OCI-LY7 (cell line): ENCODE measurements around the gene INPP4A. TPM values are rescaled to one million over a fixed set of nuclear protein-coding genes. Genes with fewer than 3 reads are reported as not detected.
A peak's percentile ranks its signal among the peaks of the same experiment; 100 is the strongest.

ENCODE experiments used
- BruUV-seq: library from RNA; stranded (reverse); fragments of 400-500 nt; replicated peaks from 2 replicates; lab custom pipeline; 2021; lab: Mats Ljungman, UMichigan
- CTCF ChIA-PET: fragments of 300-600 bp; sonication (Branson Sonifier 250); formaldehyde crosslinking; loops from one replicate; lab custom pipeline; 2022; ENCODE audit warnings: antibody characterized with exemption; ENCODE audit not compliant: unreplicated experiment; lab: Charles Lee
- POLR2A ChIA-PET: fragments of 300-600 bp; sonication (Branson Sonifier 250); formaldehyde crosslinking; loops from one replicate; lab custom pipeline; 2022; ENCODE audit warnings: antibody characterized with exemption; lab: Charles Lee
- DNase-seq: peaks from one replicate; pipeline ENCODE4 v3.0.0-alpha.2; 2015; ENCODE audit warnings: low spot score
- H2AFZ ChIP-seq: fragments of 200-600 bp; sonication (generic), shearing (Covaris generic); 2 replicates; pipeline ENCODE4 v1.6.1; 2014; ENCODE audit warnings: mild to moderate bottlenecking, antibody characterized with exemption, low read length, moderate library complexity
- H3K27ac ChIP-seq: fragments of 200-600 bp; sonication (generic); 2 replicates; pipeline ENCODE4 v1.5.1; 2014; ENCODE audit warnings: mixed run types, low read depth, mild to moderate bottlenecking, moderate library complexity, low read length, inconsistent platforms; ENCODE audit not compliant: poor library complexity, severe bottlenecking
- H3K36me3 ChIP-seq: fragments of 200-600 bp; sonication (generic); 2 replicates; pipeline ENCODE4 v1.6.1; 2014; ENCODE audit warnings: mild to moderate bottlenecking, antibody characterized with exemption, low read length, moderate library complexity, mixed read lengths; ENCODE audit not compliant: insufficient read depth
- H3K4me1 ChIP-seq: fragments of 200-600 bp; sonication (generic); 2 replicates; pipeline ENCODE4 v1.5.1; 2014; ENCODE audit warnings: mild to moderate bottlenecking, low read length; ENCODE audit not compliant: insufficient read depth, poor library complexity, severe bottlenecking
- H3K4me2 ChIP-seq: fragments of 200-600 bp; sonication (generic); 2 replicates; pipeline ENCODE4 v1.6.1; 2014; ENCODE audit warnings: mild to moderate bottlenecking, low read length
- H3K4me3 ChIP-seq: fragments of 200-600 bp; sonication (generic); 2 replicates; pipeline ENCODE4 v1.5.1; 2014; ENCODE audit warnings: mild to moderate bottlenecking, low read depth, low read length; ENCODE audit not compliant: poor library complexity, severe bottlenecking
- H3K79me2 ChIP-seq: fragments of 200-600 bp; sonication (generic); 2 replicates; pipeline ENCODE4 v1.6.1; 2016; ENCODE audit warnings: low read depth, mild to moderate bottlenecking, low read length, moderate library complexity, mixed read lengths; ENCODE audit not compliant: insufficient read depth
- H3K9me2 ChIP-seq: fragments of 200-600 bp; sonication (generic); 2 replicates; pipeline ENCODE4 v1.6.1; 2016; ENCODE audit warnings: mild to moderate bottlenecking, low read length, mixed read lengths; ENCODE audit not compliant: insufficient read depth
- H3K9me3 ChIP-seq: fragments of 200-600 bp; sonication (generic); 2 replicates; pipeline ENCODE4 v1.6.1; 2014; ENCODE audit warnings: mild to moderate bottlenecking, mixed run types, low read length, mixed read lengths
- H4K20me1 ChIP-seq: fragments of 200-600 bp; sonication (generic); 2 replicates; pipeline ENCODE4 v1.6.1; 2014; ENCODE audit warnings: mild to moderate bottlenecking, antibody characterized with exemption, low read length, moderate library complexity, mixed read lengths; ENCODE audit not compliant: insufficient read depth
- CTCF ChIP-seq: fragments of 200-600 bp; sonication (generic); conservative IDR thresholded peaks from 2 replicates; pipeline ENCODE4 v1.5.1; 2014; ENCODE audit warnings: mild to moderate bottlenecking, antibody characterized with exemption, low read length, moderate library complexity, mixed read lengths
- EZH2phosphoT487 ChIP-seq: fragments of 200-600 bp; sonication (generic); IDR thresholded peaks from 2 replicates; pipeline ENCODE4 v1.6.1; 2018; ENCODE audit warnings: low read depth, borderline replicate concordance, mild to moderate bottlenecking, mixed run types, antibody characterized with exemption, low read length, moderate library complexity, mixed read lengths
- intact Hi-C: fragments of 100-400 bp; cut with micrococcal nuclease; formaldehyde crosslinking; loops from one replicate; pipeline ENCODE4 v1.10.0; 2022; ENCODE audit not compliant: unreplicated experiment
- total RNA-seq, 2 experiments: library from RNA; depleted of rRNA in 1 of 2; stranded (reverse); fragments of >200 nt in 1 of 2; shearing (Covaris generic) in 1 of 2; gene quantifications; 2 replicates each; pipeline ENCODE4 v1.2.3, GENCODE V29; 2014 to 2022

The INPP4A gene
- total RNA-seq, 2 experiments from 2014 or later: 28.5 to 28.6 TPM

GRCh38 chr2:98632351-98632750, 187.7 kb downstream of the INPP4A start:
- ChIA-PET CTCF (no interaction called here), POLR2A (no interaction called here)
- H2AFZ ChIP-seq: no peak overlapping the region
- H3K9me2 ChIP-seq: no peaks in the 10 kb centered on the region
- no peak overlapping the region for H3K27ac ChIP-seq
- no peaks in the 10 kb centered on the region for H4K20me1 ChIP-seq
- no peaks in the 10 kb centered on the region for H3K79me2 ChIP-seq
- DNase-seq: no peak
- peaks cover under 1% of the 10 kb centered on the region for H3K4me1 ChIP-seq
- H3K9me3 ChIP-seq: no peaks in the 10 kb centered on the region
- H3K4me3 ChIP-seq: no peak overlapping the region
- no peaks in the 10 kb centered on the region for H3K36me3 ChIP-seq
- intact Hi-C loops: no loop called here
- TF ChIP-seq CTCF (no peak), EZH2phosphoT487 (no peak)
- no peak overlapping the region for H3K4me2 ChIP-seq
- BruUV-seq: no TSS peak

GRCh38 chr2:98634406-98635092, 189.9 kb downstream of the INPP4A start:
- Histone ChIP-seq H3K9me3 (no peaks in the 10 kb centered on the region), H3K9me2 (no peaks in the 10 kb centered on the region), H3K27ac (no peak overlapping the region), H2AFZ (no peak overlapping the region), H3K36me3 (no peaks in the 10 kb centered on the region), H3K79me2 (no peaks in the 10 kb centered on the region), H3K4me2 (no peak overlapping the region), H3K4me3 (no peak overlapping the region), H3K4me1 (peaks cover 6% of the 10 kb centered on the region), H4K20me1 (no peaks in the 10 kb centered on the region)
- DNase-seq: no peak
- CTCF ChIA-PET: no interaction called here
- POLR2A ChIA-PET: no interaction called here
- intact Hi-C loops: no loop called here
- BruUV-seq: no TSS peak
- TF ChIP-seq CTCF (peak; percentile 71), EZH2phosphoT487 (no peak)

- Histone ChIP-seq H4K20me1 (no peaks in the 10 kb centered on the region), H2AFZ (no peak overlapping the region), H3K9me3 (no peaks in the 10 kb centered on the region), H3K4me1 (peaks cover 6% of the 10 kb centered on the region), H3K36me3 (no peaks in the 10 kb centered on the region), H3K79me2 (no peaks in the 10 kb centered on the region), H3K27ac (no peak overlapping the region), H3K9me2 (no peaks in the 10 kb centered on the region), H3K4me2 (no peak overlapping the region), H3K4me3 (no peak overlapping the region)
- DNase-seq: no peak
- no TSS peak for BruUV-seq
- POLR2A ChIA-PET: no interaction called here
- CTCF ChIA-PET: no interaction called here
- intact Hi-C loops: no loop called here
- TF ChIP-seq CTCF: no peak
- TF ChIP-seq EZH2phosphoT487: no peak
Observed at GRCh38 chr2:98637401-98638147, 192.9 kb downstream of the INPP4A start.
